GM19023 (cell line): Measurements from ENCODE around the gene ZNF117.
"Not testable (repeated sequence)": the region's sequence is repeated elsewhere in the genome, so short reads cannot be mapped to it uniquely, and the experiment has no call there.

Source experiments
- ATAC-seq: cut with Tn5 transposase; IDR thresholded peaks from one replicate; pipeline ENCODE4 v1.9.1; 2021; ENCODE audit warnings: mild to moderate bottlenecking, moderate library complexity; ENCODE audit not compliant: unreplicated experiment

Gene ZNF117

DNA sequence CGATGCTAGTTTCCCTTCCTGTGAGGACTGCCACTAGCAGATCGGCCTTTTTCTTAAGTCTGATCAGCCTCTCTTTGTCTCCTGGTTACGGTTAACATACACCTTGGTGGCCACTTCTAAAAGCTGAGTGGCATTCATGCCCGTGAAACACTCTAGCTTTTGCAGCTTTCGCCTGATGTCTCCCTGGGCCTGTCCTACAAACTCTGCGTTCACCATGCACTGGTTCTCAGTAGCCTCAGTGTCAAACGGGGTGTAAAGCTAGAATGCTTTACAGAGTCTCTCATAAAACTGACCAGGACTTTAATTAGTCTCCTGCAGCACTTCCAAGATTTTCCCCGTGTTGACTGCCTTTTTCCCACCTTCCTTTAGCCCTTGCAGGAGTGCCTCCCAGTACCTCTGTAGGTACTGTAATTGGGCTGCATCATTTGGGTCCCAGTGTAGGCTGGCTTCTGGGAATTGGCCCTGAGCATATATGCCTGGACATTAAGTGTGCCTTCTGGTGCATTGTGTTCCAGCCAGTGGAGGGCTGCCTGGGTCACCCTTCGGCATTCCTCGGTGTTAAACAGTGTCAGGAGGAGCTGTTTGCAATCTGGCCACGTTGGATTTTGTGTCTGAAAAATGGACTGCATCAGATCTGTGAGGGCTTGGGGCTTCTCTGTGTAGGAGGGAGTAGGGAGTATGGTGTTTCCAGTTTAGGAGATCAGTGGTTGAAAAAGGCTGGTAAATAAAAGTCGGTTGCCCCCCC lies 6.5 kb upstream of the ZNF117 start:
- no peak for ATAC-seq

DNA sequence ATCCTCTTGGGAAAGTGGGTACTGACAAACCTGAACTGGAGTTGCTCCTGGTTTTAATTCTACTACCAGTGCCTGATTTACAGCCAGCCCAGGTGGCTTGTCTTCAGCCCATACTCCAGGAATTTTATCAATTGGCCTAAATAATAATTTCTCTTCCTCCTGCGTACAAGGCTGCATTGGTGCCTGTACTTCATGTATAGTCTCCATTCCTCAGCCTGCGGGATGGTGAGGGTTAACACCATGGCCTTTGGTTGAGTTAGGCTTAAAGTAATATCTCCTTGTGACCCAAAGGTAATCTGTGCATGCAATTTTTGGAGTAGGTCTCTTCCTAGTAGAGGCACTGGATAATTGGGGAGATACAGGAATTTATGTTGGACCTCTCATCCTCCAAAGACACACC lies 5.5 kb upstream of the ZNF117 start:
- ATAC-seq: no peak

GRCh38 chr7:64993901-64994300 lies 3.1 kb upstream of the ZNF117 start:
- ATAC-seq: no peak

GRCh38 chr7:64992971-64993370 lies 2.1 kb upstream of the ZNF117 start:
- ATAC-seq: no peak

GRCh38 chr7:64990216-64990615 lies 620 bp downstream of the ZNF117 start:
- ATAC-seq: no peak

- ATAC-seq: no peak
Measured at GRCh38 chr7:64978497-64979203, 12.2 kb downstream of the ZNF117 start.

- ATAC-seq: no peak
Measured at GRCh38 chr7:64965594-64965993, 25.2 kb downstream of the ZNF117 start.

- no peak for ATAC-seq
Measured at GRCh38 chr7:64959072-64959747, 31.6 kb downstream of the ZNF117 start.

- no peak for ATAC-seq
Measured at GRCh38 chr7:64951250-64951848, 39.5 kb downstream of the ZNF117 start.

- ATAC-seq: not testable (repeated sequence)
Measured at GRCh38 chr7:64950673-64951072, 40.2 kb downstream of the ZNF117 start.

DNA sequence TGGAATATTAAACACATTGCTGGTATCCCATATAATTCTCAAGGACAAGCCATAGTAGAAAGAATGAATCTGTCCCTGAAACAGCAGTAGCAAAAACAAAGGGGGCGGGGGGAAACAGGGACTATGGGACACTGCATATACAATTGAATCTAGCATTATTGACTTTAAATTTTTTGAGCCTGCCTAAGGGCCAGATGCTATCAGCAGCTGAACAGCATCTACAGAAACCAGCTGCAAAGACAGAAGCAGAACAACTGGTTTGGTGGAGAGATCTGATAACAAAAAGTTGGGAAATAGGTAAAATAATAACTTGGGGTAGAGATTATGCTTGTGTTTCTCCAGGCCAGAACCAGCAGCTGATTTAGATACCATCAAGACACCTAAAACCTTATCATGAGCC lies 42.1 kb downstream of the ZNF117 start:
- not testable (repeated sequence) for ATAC-seq

- ATAC-seq: no peak
Measured at GRCh38 chr7:64947252-64948000, 43.4 kb downstream of the ZNF117 start.

DNA sequence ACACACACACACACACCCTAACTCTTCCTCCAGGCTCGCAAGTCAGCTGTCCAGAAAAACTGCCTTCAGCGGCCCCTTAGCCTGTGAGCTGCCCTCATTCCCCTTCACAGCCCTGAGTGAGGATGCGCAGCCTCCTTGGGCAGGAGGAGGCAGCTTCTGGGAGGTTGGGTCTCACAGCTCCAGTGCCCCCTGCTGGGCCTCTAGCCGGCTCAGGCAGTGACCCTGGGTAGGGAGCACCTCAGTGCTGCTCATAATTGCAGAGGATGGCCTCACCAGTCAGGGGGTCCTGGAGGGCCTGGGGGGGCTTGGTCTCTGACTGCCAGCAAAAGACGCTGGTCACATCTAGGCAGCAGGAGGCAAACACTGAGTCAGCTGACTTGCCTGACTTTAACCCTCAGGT lies 44.1 kb downstream of the ZNF117 start:
- no peak for ATAC-seq

DNA sequence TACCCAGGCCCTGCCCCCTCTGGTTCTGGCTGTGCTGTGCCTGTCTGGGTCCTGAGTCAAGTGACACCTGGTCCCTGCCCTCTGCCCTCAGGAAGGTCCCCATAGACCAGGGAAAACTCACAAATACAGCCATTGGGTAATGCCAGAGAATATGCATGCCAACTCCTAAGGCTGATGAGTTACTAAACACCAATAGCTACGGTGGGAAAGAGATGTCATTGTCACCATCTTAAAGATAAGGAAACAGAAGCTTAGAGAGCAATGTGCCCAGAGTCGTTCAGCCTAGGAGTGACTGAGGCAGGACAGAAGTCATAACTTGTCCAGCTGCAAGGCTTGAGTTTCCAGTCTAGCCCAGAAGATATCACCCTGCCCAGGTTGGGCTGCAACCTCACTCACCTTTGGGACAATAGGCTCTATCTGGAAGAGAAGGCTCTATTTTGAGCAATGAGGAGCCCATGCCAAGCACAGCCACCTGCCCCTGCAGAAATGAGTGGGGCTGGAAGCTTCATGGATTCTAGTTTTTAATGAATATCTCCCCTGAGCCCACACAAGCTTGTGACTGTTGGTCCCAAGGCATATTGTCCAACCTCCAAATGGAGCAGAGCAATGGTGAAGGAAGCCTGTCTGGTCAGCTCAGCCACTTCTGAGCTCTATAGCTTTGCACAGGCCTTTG lies 45.2 kb downstream of the ZNF117 start:
- no peak for ATAC-seq

GRCh38 chr7:64944667-64945502 lies 46.0 kb downstream of the ZNF117 start:
- ATAC-seq: not testable (repeated sequence)

GRCh38 chr7:64940021-64940420 lies 50.8 kb downstream of the ZNF117 start:
- ATAC-seq: not testable (repeated sequence)

- ATAC-seq: no peak
Measured at GRCh38 chr7:64938540-64938939, 52.3 kb downstream of the ZNF117 start.

DNA sequence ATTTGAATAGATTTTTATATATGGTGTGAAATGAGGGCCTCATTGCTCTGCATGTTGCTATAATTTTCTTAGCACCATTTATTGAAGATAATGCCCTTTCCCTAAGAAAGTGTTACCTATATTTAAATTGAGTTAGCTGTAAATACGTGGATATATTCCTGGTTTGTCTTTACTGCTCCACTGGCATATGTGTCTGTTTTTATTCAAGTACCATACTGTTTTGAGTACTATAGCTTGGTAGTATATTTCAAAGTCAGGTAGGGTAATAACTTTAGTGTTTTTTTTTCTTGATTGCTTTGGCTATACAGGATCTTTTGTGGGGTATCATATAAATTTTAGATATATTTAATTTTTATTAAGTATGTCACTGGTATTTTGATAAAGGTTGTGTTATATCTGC lies 56.4 kb downstream of the ZNF117 start:
- no peak for ATAC-seq
